ENCODE results near the gene CCDC13.

DNA sequence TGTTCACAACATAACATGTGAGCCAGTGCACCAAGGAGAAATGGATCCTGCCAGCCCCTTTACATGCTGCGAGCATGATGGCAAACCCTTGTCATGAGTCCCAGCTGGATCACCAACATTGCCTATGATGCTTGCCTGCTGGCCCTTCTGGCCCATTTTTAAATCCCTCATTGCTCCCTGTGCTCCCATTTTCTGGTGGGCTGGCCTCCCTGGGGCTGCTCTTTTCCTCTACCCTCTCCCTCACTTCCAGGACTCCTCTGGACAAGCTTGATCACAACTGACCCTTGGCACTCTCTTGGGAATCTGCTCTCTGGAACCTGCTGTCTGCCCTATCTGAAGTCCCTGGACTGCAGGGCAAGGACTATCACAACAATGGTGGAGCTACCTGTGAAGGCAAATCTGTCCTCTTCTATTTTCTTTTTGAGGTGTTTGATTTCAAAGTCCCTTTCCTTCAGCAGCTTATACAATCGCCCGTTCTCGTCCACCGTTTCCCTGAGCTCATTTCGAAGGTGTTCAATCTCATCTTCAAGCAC is 16.3 kb downstream of the CCDC13 start:
- TF ChIP-seq, protein P1, sequence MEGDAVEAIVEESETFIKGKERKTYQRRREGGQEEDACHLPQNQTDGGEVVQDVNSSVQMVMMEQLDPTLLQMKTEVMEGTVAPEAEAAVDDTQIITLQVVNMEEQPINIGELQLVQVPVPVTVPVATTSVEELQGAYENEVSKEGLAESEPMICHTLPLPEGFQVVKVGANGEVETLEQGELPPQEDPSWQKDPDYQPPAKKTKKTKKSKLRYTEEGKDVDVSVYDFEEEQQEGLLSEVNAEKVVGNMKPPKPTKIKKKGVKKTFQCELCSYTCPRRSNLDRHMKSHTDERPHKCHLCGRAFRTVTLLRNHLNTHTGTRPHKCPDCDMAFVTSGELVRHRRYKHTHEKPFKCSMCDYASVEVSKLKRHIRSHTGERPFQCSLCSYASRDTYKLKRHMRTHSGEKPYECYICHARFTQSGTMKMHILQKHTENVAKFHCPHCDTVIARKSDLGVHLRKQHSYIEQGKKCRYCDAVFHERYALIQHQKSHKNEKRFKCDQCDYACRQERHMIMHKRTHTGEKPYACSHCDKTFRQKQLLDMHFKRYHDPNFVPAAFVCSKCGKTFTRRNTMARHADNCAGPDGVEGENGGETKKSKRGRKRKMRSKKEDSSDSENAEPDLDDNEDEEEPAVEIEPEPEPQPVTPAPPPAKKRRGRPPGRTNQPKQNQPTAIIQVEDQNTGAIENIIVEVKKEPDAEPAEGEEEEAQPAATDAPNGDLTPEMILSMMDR (IDR thresholded peaks at IDR 0.05): no peak
- no peak for TF ChIP-seq POLR2A (IDR thresholded peaks at IDR 0.05)

Measured in lower leg skin (tissue), 3 donors.